GM21360 (cell line): ENCODE measurements around the gene PRCC.
A peak's percentile ranks its signal among the peaks of the same experiment; 100 is the strongest.

Source experiments
- ATAC-seq: cut with Tn5 transposase; IDR thresholded peaks from one replicate; pipeline ENCODE4 v1.9.1; 2021; ENCODE audit warnings: mild to moderate bottlenecking, moderate library complexity; ENCODE audit not compliant: unreplicated experiment

PRCC gene

DNA sequence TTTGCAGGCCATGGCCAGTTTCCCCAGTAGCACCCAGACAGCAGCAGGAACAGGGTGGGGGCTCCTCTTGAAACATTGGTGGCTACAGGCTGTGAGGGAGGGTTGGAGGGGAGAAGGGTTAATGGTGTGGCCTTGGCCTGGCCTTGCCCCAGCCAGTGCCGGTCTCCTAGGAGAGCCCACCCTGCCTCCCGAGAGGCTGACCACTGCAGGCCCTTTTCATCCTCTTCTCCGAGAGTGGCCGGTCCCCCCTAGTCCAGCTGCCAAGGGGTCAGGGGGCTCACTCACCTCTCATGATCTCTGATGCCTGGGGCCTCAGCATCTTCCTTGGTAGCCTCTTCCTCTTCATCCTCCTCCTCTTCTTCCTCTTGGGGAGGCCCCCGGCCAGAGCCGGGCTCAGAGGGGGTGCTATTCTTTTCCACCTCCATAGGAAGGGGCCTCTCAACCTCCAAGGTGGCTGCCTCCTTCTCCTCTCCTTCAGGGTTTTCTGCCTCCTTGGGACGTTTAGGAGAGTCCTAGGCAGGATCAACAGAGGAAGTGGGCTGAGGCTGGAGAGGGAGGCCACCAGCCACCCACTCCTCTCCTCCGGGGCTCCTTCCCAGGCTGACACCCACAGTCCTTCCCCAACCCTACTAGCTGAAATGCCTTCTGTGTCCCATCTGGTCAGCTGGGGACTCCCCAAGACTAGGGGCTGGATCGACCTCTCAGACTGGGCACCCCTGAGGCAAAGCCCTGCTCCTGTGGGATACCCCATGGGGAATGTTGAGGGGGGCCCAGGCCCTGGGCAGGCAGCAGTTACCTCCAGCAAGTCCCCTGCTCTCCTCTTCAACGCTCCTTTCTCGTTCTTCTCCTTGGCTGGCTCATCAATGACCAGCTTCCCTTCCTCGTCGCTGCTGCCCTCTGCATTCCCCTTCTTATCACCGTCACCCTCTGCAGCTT is 23.7 kb upstream of the PRCC start:
- no peak for ATAC-seq

GRCh38 chr1:156744344-156744743 is 23.0 kb upstream of the PRCC start:
- ATAC-seq: no peak

DNA sequence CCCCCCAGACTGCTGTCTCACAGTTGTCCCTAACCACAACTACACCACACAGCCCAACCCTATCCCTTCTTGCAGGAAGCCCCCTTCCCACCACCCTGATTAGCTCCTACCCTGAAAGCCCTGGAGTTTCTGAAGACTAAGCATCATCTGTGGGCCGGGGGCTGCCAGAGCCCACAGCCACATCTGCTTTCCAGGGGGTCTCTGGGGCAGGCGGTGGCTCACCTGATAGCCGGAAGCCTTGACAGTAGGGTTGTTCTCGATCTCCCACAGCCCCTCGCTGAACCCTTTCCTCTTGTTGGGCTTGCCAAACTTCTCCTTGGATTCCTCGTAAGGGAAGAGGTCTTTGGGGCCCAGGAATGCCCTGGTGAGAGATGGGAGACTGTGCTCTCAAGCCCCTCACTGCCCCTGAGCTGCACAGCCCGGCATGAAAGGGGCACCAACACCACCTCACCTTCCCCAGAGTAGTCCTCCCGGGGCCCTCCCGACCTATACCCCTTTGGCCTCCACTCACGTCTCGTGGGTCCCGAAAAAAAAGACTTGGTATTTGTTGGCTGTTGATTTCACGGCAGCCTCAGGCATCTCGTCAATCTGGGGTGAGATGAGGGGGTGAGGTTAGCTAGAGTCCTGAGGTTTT is 22.4 kb upstream of the PRCC start:
- ATAC-seq: no peak

DNA sequence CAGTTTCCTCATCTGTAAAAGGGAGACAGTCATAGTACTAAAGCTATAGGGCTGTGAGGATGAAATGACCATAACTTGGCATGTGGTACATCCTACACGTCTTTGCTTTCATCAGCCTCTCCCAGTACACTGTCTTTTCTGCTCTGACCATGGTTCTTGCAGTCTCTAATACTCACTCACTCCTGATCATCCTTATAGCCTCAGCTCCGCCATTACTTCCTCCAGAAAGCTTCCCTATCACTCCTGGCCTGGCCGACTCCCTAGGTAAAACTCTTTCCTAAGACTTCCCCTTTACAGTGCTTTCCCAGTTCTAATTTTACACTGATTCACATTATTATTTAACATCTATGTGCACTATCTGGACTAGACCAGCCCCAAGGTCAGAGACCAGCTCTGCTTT is 21.5 kb upstream of the PRCC start:
- ATAC-seq: no peak

- ATAC-seq: no peak
Measured at GRCh38 chr1:156746406-156746727, 21.0 kb upstream of the PRCC start.

- ATAC-seq: no peak
Measured at GRCh38 chr1:156746728-156747631, 20.4 kb upstream of the PRCC start.

DNA sequence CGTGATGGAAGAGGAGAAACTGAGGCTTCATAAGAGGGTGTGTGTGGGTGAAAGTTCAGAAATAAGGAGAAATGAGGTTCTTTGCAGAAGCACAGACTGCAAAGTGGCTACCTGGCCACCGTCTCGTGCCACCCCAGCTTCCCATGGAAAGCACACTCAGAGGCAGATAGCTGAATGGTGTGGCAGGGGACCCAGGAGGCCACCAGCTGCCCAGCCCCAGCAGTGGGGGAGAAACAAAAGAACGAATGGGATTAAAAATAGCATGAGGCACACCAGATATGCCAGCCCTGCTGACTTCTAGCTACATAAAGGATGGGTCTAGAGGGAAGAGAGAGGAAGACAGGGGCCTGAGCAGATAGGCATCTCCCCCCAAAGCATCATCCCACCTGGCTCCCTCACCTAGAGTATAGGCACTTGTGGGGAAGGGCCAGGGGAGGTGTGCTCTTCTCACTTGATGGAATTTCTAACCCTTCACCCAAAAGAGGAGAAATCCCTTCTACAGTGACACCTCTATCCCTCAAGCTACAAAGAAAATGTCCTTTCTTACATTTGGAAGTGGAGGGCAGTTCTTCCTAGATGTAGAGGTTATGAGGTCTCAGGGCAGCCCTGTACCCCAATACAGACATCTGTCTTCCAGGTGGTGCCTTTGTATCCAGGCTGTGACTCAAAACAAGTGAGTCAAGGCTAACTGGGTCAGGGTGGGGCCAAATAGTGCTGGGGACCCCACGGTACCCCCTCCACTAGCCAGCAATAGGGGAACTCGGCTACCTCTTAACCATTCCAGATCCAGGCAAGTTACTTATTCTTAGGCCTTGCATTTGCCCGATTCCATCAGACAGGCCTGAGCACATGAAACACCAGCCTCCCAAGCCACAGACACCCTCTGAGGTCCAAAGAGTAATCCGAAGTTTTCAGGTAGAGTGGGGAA is 19.3 kb upstream of the PRCC start:
- no peak for ATAC-seq

GRCh38 chr1:156748670-156749418 is 18.5 kb upstream of the PRCC start:
- ATAC-seq: no peak

- ATAC-seq: no peak
Measured at GRCh38 chr1:156749419-156750118, 17.8 kb upstream of the PRCC start.

DNA sequence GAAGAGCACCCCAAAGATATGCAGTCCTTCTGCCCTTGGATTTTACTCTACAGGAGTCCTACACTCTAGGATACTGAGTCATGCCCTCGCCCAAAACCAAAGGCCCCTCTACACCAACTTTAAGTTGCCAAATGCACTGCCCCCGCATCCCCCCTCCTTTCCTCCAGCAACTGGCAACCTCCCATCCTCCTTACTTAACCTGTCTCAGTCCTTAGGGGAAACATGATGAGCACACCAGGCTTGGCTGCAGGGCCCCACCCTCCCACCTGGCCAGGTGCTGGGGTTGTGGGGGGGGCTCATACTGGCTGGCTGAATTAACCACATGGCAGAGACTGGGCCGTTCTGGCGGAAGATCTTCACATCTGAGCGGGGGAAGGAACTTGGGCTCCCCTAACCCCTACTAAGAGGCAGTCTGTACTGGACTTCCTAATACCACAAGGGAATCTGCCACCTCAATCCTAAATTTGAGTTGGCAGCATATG is 17.1 kb upstream of the PRCC start:
- no peak for ATAC-seq

GRCh38 chr1:156750711-156751450 is 16.5 kb upstream of the PRCC start:
- peak; percentile 15 for ATAC-seq

GRCh38 chr1:156751451-156751756 is 15.9 kb upstream of the PRCC start, which contains the start of gene HDGF:
TSS of gene HDGF (minus strand) at chr1:156751675. CDS start at chr1:156751429, 246 bp downstream.
- peak; percentile 14 for ATAC-seq

GRCh38 chr1:156751757-156752481 is 15.4 kb upstream of the PRCC start:
- peak; percentile 73 for ATAC-seq

DNA sequence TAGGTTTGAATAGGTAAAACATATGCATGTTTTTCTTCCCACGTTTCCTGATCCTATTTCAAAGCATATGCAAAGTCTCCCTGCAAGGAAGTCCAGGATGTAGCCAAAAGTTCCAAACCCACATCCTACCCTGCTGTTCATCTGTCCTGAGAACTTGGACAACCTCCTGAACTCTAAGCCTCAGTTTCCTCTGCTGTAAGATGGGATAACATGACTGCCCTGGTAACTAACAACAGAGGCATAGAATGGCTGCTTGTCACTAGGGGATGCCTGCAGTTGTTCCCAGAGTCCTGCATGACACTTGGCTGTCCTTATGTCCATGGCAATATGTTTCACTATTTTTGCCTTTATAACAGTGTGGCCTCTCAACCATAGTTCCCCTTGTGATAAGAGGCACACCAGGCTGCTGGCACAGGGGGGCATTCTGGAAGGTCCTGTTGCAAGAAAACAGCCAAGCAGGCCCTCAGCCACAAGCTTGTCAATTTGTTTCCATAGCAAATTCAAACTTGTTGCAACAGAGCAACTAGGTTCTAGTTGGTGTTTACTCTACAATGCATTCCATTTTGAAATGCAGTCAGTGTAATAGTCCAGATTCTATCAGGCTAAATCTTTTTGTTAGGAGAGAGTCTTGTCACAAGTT is 14.4 kb upstream of the PRCC start:
- no peak for ATAC-seq

DNA sequence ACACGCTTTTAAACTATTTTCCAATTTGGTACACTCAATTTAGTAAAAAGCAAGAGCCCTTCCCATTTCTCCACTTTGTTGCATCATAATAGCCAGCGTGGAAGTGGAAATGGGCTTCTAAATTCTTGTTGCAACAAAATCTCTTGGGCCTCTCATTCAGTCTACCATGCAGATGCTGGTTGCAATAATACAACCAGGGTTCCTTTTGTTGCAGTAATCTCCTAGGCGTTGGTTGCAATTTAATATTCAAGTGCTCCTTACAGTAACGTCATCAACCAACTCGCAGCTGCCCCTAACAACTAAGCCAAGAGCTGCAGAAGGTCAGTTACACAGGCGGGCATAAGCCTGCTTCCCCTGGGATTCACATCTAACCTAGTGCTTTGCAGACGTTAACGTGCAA is 13.1 kb upstream of the PRCC start:
- no peak for ATAC-seq

GRCh38 chr1:156755527-156755950 is 11.8 kb upstream of the PRCC start:
- ATAC-seq: no peak

- ATAC-seq: no peak
Measured at GRCh38 chr1:156756355-156756754, 11.0 kb upstream of the PRCC start.
